ENCODE measurements around the gene TRAF4.

The TRAF4 gene

DNA sequence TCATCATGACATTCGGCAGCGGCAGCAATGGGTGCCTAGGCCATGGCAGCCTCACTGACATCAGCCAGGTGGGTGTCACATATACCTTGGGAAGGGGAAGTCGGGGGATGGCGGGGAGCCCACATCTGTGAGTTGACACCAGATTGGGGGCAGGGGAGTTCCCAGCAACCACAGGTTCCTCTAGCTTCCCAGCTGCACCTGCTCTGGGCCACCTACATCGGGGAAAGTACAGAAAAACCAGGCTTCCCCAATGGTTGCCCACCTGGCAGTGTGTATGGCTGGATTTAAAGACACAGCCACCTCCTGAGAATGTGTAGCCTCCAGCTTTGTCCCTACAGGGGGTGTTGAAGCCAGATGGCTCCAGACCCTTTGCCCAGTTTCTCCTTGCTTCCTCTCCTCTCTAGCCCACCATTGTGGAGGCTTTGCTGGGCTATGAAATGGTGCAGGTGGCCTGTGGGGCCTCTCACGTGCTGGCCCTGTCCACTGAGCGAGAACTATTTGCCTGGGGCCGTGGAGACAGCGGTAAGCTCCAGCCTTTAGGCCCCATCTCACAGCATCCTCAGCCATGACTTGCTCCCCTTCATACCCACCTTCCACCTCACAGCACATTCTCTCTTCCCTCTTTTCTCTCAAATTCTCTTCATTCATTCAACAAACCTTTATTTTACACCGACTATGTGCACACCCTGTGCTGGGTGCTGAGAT is 5.0 kb upstream of the TRAF4 start:
- TF ChIP-seq TCF4 (CRISPR knock-in tag; IDR thresholded peaks at IDR 0.05; ENCODE audit: borderline replicate concordance): no peak
- no peak for TF ChIP-seq ARNTL (CRISPR knock-in tag; IDR thresholded peaks at IDR 0.05; ENCODE audit: borderline replicate concordance, low read depth)
- TF ChIP-seq, protein P1, sequence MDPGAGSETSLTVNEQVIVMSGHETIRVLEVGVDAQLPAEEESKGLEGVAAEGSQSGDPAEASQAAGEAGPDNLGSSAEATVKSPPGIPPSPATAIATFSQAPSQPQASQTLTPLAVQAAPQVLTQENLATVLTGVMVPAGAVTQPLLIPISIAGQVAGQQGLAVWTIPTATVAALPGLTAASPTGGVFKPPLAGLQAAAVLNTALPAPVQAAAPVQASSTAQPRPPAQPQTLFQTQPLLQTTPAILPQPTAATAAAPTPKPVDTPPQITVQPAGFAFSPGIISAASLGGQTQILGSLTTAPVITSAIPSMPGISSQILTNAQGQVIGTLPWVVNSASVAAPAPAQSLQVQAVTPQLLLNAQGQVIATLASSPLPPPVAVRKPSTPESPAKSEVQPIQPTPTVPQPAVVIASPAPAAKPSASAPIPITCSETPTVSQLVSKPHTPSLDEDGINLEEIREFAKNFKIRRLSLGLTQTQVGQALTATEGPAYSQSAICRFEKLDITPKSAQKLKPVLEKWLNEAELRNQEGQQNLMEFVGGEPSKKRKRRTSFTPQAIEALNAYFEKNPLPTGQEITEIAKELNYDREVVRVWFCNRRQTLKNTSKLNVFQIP (CRISPR knock-in tag; IDR thresholded peaks at IDR 0.05; ENCODE audit: borderline replicate concordance, low read depth): no peak
- TF ChIP-seq TOX (CRISPR knock-in tag; IDR thresholded peaks at IDR 0.05; ENCODE audit: borderline replicate concordance): no peak
- no peak for TF ChIP-seq ZC3H10 (CRISPR knock-in tag; IDR thresholded peaks at IDR 0.05)
- TF ChIP-seq ESRRG (CRISPR knock-in tag; IDR thresholded peaks at IDR 0.05): no peak
- TF ChIP-seq, protein P2, sequence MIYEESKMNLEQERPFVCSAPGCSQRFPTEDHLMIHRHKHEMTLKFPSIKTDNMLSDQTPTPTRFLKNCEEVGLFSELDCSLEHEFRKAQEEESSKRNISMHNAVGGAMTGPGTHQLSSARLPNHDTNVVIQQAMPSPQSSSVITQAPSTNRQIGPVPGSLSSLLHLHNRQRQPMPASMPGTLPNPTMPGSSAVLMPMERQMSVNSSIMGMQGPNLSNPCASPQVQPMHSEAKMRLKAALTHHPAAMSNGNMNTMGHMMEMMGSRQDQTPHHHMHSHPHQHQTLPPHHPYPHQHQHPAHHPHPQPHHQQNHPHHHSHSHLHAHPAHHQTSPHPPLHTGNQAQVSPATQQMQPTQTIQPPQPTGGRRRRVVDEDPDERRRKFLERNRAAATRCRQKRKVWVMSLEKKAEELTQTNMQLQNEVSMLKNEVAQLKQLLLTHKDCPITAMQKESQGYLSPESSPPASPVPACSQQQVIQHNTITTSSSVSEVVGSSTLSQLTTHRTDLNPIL (CRISPR knock-in tag; IDR thresholded peaks at IDR 0.05; ENCODE audit: low read depth): no peak
- TF ChIP-seq, protein P3, sequence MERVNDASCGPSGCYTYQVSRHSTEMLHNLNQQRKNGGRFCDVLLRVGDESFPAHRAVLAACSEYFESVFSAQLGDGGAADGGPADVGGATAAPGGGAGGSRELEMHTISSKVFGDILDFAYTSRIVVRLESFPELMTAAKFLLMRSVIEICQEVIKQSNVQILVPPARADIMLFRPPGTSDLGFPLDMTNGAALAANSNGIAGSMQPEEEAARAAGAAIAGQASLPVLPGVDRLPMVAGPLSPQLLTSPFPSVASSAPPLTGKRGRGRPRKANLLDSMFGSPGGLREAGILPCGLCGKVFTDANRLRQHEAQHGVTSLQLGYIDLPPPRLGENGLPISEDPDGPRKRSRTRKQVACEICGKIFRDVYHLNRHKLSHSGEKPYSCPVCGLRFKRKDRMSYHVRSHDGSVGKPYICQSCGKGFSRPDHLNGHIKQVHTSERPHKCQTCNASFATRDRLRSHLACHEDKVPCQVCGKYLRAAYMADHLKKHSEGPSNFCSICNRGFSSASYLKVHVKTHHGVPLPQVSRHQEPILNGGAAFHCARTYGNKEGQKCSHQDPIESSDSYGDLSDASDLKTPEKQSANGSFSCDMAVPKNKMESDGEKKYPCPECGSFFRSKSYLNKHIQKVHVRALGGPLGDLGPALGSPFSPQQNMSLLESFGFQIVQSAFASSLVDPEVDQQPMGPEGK (CRISPR knock-in tag; IDR thresholded peaks at IDR 0.05; ENCODE audit: borderline replicate concordance): no peak
- TF ChIP-seq PPARA (CRISPR knock-in tag; IDR thresholded peaks at IDR 0.05; ENCODE audit: borderline replicate concordance): no peak
- no peak for TF ChIP-seq GLIS3 (CRISPR knock-in tag; IDR thresholded peaks at IDR 0.05)
- no peak for TF ChIP-seq CSDC2 (CRISPR knock-in tag; IDR thresholded peaks at IDR 0.05)
- TF ChIP-seq OSR1 (CRISPR knock-in tag; IDR thresholded peaks at IDR 0.05): no peak
- TF ChIP-seq, protein P4, sequence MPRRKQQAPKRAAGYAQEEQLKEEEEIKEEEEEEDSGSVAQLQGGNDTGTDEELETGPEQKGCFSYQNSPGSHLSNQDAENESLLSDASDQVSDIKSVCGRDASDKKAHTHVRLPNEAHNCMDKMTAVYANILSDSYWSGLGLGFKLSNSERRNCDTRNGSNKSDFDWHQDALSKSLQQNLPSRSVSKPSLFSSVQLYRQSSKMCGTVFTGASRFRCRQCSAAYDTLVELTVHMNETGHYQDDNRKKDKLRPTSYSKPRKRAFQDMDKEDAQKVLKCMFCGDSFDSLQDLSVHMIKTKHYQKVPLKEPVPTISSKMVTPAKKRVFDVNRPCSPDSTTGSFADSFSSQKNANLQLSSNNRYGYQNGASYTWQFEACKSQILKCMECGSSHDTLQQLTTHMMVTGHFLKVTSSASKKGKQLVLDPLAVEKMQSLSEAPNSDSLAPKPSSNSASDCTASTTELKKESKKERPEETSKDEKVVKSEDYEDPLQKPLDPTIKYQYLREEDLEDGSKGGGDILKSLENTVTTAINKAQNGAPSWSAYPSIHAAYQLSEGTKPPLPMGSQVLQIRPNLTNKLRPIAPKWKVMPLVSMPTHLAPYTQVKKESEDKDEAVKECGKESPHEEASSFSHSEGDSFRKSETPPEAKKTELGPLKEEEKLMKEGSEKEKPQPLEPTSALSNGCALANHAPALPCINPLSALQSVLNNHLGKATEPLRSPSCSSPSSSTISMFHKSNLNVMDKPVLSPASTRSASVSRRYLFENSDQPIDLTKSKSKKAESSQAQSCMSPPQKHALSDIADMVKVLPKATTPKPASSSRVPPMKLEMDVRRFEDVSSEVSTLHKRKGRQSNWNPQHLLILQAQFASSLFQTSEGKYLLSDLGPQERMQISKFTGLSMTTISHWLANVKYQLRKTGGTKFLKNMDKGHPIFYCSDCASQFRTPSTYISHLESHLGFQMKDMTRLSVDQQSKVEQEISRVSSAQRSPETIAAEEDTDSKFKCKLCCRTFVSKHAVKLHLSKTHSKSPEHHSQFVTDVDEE (CRISPR knock-in tag; IDR thresholded peaks at IDR 0.05): no peak
- TF ChIP-seq ZFP3 (CRISPR knock-in tag; IDR thresholded peaks at IDR 0.05): no peak
- no peak for TF ChIP-seq ZNF565 (CRISPR knock-in tag; conservative IDR thresholded peaks at IDR 0.05; ENCODE audit: low read depth)
- TF ChIP-seq BACH2 (CRISPR knock-in tag; IDR thresholded peaks at IDR 0.05; ENCODE audit: borderline replicate concordance): no peak
- TF ChIP-seq ZFP30 (CRISPR knock-in tag; IDR thresholded peaks at IDR 0.05): no peak
- no peak for TF ChIP-seq RARB (CRISPR knock-in tag; IDR thresholded peaks at IDR 0.05)
- TF ChIP-seq, protein P5, sequence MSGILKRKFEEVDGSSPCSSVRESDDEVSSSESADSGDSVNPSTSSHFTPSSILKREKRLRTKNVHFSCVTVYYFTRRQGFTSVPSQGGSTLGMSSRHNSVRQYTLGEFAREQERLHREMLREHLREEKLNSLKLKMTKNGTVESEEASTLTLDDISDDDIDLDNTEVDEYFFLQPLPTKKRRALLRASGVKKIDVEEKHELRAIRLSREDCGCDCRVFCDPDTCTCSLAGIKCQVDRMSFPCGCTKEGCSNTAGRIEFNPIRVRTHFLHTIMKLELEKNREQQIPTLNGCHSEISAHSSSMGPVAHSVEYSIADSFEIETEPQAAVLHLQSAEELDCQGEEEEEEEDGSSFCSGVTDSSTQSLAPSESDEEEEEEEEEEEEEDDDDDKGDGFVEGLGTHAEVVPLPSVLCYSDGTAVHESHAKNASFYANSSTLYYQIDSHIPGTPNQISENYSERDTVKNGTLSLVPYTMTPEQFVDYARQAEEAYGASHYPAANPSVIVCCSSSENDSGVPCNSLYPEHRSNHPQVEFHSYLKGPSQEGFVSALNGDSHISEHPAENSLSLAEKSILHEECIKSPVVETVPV (CRISPR knock-in tag; IDR thresholded peaks at IDR 0.05): no peak
- TF ChIP-seq SNAI2 (CRISPR knock-in tag; IDR thresholded peaks at IDR 0.05): no peak
- ATAC-seq: no peak

DNA sequence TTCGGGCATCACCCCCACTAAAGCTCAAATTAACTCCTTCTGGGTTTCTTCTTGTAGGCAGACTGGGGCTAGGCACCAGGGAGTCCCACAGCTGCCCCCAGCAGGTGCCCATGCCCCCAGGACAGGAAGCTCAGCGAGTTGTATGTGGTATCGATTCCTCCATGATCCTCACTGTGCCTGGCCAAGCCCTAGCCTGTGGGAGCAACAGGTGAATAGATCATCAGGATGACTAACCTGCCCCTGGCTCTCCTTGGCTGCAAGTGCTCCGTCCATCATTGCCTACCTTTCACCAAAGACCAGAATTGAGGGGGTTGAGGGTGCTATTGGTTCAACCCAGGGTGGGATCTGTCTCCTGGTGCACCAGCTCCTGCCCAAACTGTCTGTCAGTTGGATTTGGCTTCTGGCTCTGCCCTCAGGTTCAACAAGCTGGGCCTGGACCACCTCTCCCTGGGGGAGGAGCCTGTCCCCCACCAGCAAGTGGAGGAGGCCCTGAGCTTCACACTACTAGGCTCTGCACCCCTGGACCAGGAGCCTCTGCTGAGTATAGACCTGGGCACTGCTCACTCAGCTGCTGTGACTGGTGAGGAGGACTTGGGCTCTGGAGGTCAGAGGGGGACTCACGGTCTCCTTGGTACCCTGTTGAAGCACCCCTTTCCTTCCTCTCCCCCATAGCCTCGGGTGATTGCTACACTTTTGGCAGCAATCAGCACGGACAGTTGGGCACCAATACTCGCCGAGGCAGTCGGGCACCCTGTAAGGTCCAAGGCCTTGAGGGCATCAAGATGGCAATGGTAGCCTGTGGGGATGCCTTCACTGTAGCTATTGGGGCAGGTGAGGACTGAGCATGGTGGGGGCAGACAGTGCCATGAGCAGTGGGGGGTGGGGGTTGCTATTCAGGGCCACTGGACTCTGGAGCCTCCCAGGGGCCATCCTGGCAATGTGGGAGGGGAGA is 3.1 kb upstream of the TRAF4 start:
- TF ChIP-seq ZNF565 (CRISPR knock-in tag; conservative IDR thresholded peaks at IDR 0.05; ENCODE audit: low read depth): no peak
- TF ChIP-seq ZC3H10 (CRISPR knock-in tag; IDR thresholded peaks at IDR 0.05): no peak
- no peak for TF ChIP-seq ZNF8 (CRISPR knock-in tag; IDR thresholded peaks at IDR 0.05)
- TF ChIP-seq, protein P5 (CRISPR knock-in tag; IDR thresholded peaks at IDR 0.05): no peak
- TF ChIP-seq ISL1 (CRISPR knock-in tag; IDR thresholded peaks at IDR 0.05): no peak
- TF ChIP-seq ZFP30 (CRISPR knock-in tag; IDR thresholded peaks at IDR 0.05): no peak
- no peak for TF ChIP-seq PPARA (CRISPR knock-in tag; IDR thresholded peaks at IDR 0.05; ENCODE audit: borderline replicate concordance)
- no peak for TF ChIP-seq CSDC2 (CRISPR knock-in tag; IDR thresholded peaks at IDR 0.05)
- TF ChIP-seq, protein P4 (CRISPR knock-in tag; IDR thresholded peaks at IDR 0.05): no peak
- TF ChIP-seq TOX (CRISPR knock-in tag; IDR thresholded peaks at IDR 0.05; ENCODE audit: borderline replicate concordance): no peak
- no peak for TF ChIP-seq RARB (CRISPR knock-in tag; IDR thresholded peaks at IDR 0.05)
- TF ChIP-seq ZFP3 (CRISPR knock-in tag; IDR thresholded peaks at IDR 0.05): no peak
- TF ChIP-seq OSR1 (CRISPR knock-in tag; IDR thresholded peaks at IDR 0.05): no peak
- TF ChIP-seq TCF4 (CRISPR knock-in tag; IDR thresholded peaks at IDR 0.05; ENCODE audit: borderline replicate concordance): no peak
- ATAC-seq: no peak
